GM04504 (cell line): Measurements from ENCODE around the gene DUS1L.

ENCODE experiments used
- DNase-seq: peaks from one replicate; pipeline ENCODE4 v3.0.0-alpha.2; 2012; ENCODE audit warnings: low read depth

Gene DUS1L

DNA sequence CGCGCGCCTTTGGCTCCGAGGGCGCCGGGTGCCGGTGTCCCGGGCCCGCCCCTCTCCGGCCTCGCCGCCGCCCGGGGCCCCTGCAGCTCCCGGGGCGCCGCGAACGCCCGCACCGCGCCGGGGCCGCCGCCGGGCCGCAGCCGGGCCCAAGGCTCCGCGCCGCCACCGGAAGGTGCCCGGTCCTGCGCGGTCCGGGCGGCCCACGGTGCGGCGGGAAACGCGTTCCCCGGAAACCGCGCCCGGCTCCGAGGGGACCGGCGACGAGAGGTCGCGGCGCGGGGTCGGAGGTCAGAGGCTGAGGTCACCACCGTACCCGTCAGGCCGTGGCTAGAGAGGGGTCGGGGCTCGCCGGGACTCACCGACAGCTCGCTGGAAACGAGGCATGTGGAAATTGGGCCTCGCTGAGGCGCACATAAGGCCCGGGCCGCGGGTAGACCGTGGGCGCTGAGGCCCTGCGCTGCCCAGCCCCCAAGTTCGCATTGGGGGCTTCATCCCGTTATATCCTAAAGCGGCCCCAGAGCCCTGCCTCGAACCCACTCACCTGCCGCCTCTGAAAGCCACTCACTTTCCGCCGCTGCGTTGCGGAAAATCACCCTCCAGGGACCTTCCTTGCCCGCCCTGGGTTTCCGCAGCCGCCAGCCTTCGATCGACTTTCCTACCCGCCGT lies at the start of gene DUS1L:
TSS of gene DUS1L (minus strand) at position 167 of the 666 bp plus-strand sequence. CDS start 745 bp downstream, outside the sequence.
- DNase-seq, result peak; percentile 29

GRCh38 chr17:82114872-82115271 lies 49.3 kb upstream of the DUS1L start:
- no peak for DNase-seq

- DNase-seq, result no peak
Measured at GRCh38 chr17:82114447-82114846, 48.8 kb upstream of the DUS1L start.

DNA sequence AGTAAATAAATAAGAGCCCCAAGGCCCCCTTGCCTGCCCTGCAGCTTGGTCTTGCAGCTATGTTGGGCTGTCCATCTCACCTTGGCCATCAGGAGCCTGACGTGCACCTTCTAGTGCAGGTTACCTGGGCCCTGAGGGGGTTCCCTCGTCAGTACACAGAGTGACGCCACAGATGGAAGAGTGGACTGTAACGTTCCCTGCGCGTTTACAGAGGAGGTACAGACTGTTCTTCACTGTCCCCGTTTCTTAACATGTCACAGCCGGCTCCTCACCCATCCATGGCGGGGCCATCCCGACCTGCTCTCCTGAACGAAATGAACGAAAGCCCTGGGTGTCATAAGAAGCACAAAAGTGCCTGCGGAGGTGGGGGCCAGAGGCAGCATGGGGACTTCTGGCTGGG lies 48.3 kb upstream of the DUS1L start:
- DNase-seq, result no peak

- no peak for DNase-seq
Measured at GRCh38 chr17:82113422-82113821, 47.8 kb upstream of the DUS1L start.

GRCh38 chr17:82112914-82113311 lies 47.3 kb upstream of the DUS1L start:
- no peak for DNase-seq

- no peak for DNase-seq
Measured at GRCh38 chr17:82112181-82112913, 46.7 kb upstream of the DUS1L start.

GRCh38 chr17:82110298-82110697 lies 44.7 kb upstream of the DUS1L start:
- DNase-seq, result no peak

DNA sequence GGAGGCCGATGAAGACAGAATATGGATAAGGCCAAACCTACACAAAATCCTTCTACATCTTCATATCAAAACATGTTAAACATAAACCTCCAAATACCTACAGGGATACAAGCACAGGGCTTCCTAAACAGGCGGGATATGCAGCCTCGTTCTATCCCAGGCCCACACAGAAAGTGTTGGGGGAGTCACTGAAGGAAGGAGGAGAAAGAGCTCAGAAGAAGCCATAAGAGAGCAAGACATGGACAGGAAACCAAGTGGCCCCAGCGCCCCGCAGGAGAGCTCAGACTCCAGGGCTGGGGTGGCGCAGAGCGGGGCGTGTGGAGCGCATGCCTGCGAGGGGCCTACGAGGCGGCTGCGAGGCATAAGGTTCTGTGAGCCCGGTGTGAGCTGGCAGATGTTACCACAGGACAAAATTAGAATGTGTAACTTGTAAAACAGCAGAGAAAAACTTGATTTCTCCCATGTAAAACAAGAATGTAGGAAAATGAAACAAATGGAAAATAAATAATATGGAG lies 43.4 kb upstream of the DUS1L start:
- no peak for DNase-seq

DNA sequence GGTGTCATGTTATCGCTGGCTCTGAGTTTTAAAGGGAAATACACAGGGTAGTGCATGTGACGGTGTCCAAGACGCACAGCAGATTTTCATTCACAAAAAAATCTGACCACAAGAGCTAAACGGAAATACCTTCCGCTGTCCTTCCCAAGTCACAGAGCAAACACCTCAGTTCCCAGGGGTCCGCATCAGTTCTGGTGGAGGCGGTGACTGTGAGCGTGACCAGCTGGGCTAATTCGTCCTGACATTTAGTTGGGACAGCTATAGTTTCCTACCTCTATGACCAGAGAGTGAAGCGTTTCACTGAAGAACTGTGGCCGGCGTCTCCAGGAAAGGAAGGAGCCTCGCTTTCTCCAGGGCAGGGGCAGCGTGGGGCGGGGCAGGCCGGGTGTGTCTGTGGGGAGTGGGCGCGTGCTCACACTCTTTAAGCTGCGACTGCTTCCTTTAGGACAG lies 42.9 kb upstream of the DUS1L start:
- no peak for DNase-seq

DNA sequence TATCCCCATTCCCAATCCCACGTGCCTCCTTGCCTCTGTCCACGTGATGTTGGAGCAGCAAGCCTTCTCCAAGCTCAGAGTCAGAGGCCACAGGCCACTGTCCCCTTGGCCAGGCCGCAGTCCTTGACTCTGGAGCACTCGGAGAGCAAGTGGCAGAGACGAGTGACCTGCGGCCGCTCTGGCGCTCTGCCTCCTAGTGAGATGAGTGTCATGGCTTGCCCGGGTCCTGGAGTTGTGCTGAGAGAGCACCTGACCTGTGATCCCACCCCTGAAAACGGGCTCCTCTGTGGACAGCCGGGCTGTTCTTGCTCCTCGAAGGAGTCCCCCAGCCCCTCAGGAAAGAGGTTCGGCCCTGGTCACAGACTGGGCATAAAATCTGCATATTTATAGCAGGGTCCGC lies 42.4 kb upstream of the DUS1L start:
- DNase-seq, result no peak

GRCh38 chr17:82107341-82107860 lies 41.8 kb upstream of the DUS1L start:
- DNase-seq, result no peak

DNA sequence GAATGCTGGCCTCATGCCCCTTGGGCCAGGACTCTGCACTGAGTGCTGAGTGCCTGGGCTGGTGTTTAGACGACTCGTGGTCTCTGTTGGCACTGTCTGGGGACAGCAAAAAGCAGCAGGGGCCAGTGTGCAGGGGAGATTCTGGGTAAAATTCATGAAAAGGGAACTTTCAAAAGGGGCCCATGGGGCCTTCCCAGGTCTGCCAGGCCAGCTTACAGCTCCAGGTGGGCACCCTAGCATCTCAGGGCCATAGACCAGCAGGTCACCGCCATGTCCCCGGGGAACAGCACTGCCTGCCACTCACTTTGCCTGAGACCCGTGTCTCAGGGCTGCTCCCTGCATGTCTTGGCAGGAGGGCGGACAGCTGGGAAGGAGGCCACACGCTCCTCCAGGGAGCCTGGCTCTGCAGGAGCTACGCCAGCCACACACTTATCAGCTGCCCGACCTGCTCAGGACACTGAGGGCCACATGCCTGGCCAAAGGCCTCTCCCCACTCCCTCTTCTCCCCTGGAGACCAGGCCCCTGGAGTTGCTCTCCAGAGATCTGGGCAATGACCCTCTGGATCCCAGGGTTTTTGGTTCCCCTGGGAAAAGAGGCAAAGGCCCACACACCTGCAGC lies 41.2 kb upstream of the DUS1L start:
- DNase-seq, result no peak

DNA sequence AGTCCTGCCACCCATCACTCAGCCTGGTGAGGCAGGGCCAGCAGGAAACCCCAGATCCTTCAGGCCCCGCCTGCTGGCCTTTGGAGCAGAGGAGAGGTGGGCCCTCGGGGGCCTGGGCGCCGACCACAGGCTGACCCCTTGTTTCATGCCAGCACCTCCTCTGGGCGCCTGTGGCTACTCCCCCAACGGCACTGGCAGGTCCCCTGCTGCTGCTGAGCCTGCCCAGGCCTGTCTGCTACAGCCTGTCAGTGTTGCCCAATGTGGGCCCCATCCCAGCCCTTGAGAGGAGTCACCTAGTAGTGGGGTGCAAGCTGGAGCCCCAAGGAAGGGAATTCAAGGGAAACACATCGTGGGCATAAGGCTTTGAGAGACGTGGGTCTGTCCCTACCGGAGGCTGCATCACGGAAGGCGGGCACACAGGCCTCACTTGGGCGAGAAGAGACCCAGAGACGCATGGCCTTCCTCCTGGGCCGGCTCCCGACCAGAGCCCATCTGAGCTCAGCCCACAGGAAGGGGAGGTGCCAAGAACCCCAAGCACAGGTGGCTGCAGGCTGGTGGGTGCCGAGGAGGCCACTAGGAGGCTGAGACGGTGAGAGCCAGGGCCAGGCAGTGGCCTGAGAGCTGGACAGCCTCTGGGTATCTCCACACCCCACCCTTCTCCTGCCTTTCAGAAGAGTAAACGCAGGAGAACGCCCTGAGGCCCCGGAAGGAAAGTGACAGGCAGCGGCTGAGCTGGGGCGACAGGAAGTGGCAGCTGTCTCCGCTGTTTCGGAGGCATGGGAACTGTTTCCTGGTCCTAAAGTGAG lies 40.5 kb upstream of the DUS1L start:
- no peak for DNase-seq

DNA sequence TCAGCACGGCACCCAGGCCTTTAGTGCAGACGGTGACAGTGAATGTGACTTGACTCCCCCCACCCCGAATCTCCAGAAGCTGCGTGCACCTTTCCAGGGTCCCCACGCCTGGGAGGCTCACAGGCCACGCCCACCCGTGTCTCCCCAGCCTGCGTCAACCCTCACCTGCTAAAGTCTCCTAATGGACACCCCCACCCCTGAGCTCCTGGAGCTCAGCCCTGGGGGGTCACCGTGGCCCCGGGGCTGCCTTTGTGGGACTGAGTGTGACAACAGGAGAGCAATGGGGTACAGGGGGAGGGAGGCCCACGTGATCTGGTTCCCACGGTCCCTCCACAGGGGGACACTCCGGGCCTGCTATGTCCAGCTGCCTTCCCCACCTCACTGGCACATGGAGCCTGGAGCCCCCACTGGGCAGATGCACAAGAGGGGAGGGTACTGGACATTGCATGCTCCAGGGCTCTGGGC lies 39.8 kb upstream of the DUS1L start:
- DNase-seq, result no peak

DNA sequence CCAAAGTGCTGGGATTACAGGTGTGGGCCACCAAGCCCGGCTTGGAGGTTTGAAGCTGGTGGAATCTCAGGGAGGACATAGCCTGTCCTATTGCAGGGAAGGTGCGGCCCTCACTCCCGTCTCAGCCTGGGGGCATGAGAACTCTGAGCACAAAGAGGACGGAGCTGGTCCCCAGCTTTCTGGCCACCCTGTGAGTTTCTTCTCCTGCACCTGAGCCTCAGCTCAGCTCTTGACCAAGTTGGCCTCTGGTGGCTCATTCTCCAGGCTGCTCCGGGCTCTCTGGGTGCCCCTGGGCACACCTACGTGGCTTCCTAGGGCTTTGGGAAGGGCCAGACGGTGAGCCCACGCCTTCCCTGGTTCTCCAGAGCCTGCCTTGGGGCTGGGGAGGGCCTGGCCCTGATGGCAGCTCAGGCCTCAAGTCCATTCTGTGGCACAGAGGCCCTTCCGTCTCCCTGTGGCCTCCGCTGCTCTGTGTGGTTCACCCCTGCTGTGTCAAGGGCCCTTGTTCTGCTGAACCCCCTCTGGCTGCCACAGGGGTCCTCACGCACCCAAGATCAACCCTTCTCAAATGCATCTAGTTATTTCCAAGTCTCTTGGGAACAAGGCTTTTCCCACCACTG lies 39.3 kb upstream of the DUS1L start:
- no peak for DNase-seq

GRCh38 chr17:82103553-82104451 lies 38.2 kb upstream of the DUS1L start:
- DNase-seq, result no peak

DNA sequence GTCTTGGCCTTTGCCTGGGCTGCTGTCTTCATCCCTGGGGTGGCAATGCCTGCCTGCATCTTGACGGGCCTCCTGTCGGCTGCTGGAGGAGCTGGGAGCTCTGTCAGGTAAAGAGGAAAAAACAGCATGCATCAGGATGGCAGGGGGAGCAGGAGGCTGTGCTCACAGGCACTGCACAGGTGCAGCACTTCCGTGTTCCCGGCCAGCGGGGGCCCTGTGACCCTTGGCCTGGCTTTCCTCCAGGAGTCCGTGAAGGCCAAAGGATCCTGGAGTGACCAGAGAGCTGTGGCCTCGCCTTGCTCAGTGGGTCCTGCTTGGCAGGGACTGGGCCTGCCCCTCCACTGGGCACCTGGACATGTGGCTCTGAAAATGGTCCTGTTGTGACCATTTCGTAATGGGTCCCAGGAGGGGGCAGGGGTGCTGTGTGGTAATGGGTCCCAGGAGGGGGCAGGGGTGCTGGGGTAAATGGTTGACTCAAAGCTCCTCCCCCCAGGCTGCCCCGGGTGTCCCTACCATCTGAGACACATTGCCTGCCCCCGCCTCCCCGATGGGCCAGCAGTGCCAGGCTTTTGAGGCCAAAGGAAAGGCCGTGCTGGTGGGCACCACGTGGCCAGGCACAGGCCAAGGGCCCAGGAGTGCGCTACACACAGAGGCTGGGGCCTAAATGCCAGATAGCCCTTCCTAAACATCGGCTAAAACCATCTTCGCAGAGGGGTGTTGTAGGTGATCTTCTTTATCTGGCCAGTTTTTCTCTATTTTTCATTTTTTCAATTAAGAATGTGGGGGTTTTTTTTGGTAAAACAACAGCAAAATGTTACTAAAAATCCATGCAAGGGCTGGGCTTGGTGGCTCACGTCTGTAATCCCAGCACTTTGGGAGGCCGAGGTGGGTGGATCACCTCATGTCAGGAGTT lies 36.4 kb upstream of the DUS1L start:
- DNase-seq, result no peak

GRCh38 chr17:82101301-82101715 lies 35.7 kb upstream of the DUS1L start:
- DNase-seq, result no peak
